Parathyroid adenoma (tissue), 2 donors: ENCODE data around the gene GRB7.

Experiments
- H2AFZ ChIP-seq: fragments of 300-600 bp; sonication (generic); one replicate; pipeline ENCODE4 v1.7.0; 2017; ENCODE audit warnings: antibody characterized with exemption, mild to moderate bottlenecking
- H3K27ac ChIP-seq: fragments of 300-600 bp; sonication (generic); one replicate; pipeline ENCODE4 v1.7.0; 2017
- H3K27me3 ChIP-seq: fragments of 300-600 bp; sonication (generic); one replicate; pipeline ENCODE4 v1.7.0; 2017; ENCODE audit warnings: low read length; ENCODE audit not compliant: control insufficient read depth, insufficient read depth
- H3K36me3 ChIP-seq: fragments of 300-600 bp; sonication (generic); one replicate; pipeline ENCODE4 v1.7.0; 2017; ENCODE audit warnings: low read length; ENCODE audit not compliant: control insufficient read depth, insufficient read depth
- H3K4me1 ChIP-seq: fragments of 300-600 bp; sonication (generic); one replicate; pipeline ENCODE4 v1.7.0; 2017; ENCODE audit warnings: control low read depth
- H3K4me2 ChIP-seq: fragments of 300-600 bp; sonication (generic); one replicate; pipeline ENCODE4 v1.7.0; 2017; ENCODE audit warnings: low read length
- H3K4me3 ChIP-seq: fragments of 300-600 bp; sonication (generic); one replicate; pipeline ENCODE4 v1.7.0; 2017; ENCODE audit warnings: low read depth, low read length
- H3K79me2 ChIP-seq: fragments of 300-600 bp; sonication (generic); one replicate; pipeline ENCODE4 v1.7.0; 2017; ENCODE audit warnings: control low read depth
- H3K9ac ChIP-seq: fragments of 300-600 bp; sonication (generic); one replicate; pipeline ENCODE4 v1.7.0; 2017; ENCODE audit warnings: mild to moderate bottlenecking
- H3K9me3 ChIP-seq: fragments of 300-600 bp; sonication (generic); one replicate; pipeline ENCODE4 v1.7.0; 2017; ENCODE audit warnings: low read length; ENCODE audit not compliant: control insufficient read depth
- CTCF ChIP-seq: fragments of 300-600 bp; sonication (generic); IDR thresholded peaks from one replicate; pipeline ENCODE4 v1.7.0; 2017; ENCODE audit warnings: antibody characterized with exemption, mild to moderate bottlenecking
- donor health status: primary hyperparathyroidism.

The GRB7 gene

DNA sequence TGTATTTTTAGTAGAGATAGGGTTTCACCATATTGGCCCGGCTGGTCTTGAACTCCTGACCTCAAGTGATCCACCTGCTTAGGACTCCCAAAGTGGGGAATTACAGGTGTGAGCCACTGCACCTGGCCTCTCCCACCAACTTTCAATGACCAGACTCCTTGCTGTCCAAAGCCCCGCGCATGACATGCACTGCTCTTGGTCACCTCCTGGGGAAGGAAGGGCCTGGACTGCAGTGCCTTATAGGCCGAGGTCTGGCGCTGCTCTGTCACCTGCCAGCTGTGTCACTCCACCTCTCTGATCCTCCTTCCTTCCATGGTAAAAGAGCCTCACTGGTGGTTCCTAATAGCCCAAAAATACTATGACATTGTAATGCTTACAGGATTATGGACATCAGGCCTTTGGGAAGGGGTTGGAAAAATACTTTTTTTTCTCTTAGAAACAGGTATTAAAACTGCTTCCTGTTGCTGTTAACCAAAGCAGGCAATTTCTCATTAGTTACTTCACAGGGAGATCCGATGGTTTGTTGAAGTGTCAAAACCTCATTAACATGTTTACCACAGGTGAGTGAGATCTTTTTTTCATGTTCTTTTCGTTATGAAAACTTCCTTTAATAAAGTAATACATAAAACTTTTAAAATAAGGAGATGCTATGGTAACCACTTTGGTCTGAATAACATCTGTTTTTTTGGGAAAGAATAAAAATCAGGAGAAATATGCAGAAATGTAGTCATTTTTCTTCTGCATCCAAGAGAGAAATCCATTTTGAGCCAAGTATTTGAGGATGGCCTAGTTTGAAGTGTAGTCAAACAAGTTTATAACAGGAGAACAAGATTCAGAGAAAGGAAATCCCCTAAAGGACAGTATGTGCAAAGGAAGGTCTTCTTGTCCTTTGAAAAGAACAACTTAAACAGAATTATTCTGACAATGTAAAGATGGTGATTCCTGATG, 35.5 kb downstream of the GRB7 start:
- Histone ChIP-seq H3K36me3 (no peaks in the 10 kb centered on the region), H3K4me2 (no peak overlapping the region), H3K9ac (no peak overlapping the region), H3K4me3 (no peak overlapping the region), H3K4me1 (peaks cover 8% of the 10 kb centered on the region), H3K9me3 (no peaks in the 10 kb centered on the region), H3K27ac (no peak overlapping the region), H3K79me2 (no peaks in the 10 kb centered on the region), H2AFZ (no peak overlapping the region), H3K27me3 (no peaks in the 10 kb centered on the region)
- no peak for TF ChIP-seq CTCF

DNA sequence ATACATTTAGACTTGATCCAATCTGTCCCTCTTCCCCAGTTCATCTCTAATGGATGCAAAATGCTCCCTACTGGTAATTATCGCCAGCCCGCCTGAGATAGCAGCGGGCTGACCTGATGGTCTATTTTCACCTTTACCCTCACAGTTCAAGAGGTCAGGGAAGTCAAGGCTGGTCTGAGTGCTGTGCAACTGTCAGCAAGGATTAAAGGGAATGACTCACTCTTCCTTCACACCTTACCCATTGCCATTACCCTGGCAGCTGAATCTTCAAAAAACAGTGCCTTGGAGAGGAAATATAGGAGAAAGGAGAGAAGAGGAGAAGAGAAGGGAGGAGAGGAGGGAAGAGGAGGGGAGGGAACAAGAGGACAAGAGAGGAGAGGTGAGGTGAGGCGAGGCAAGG, 36.3 kb downstream of the GRB7 start:
- no peaks in the 10 kb centered on the region for H3K27me3 ChIP-seq
- no peak overlapping the region for H3K4me3 ChIP-seq
- no peaks in the 10 kb centered on the region for H3K36me3 ChIP-seq
- no peaks in the 10 kb centered on the region for H3K9me3 ChIP-seq
- no peak overlapping the region for H3K9ac ChIP-seq
- H3K4me1 ChIP-seq, result peaks cover 8% of the 10 kb centered on the region
- no peak overlapping the region for H3K27ac ChIP-seq
- no peak for TF ChIP-seq CTCF
- no peak overlapping the region for H3K4me2 ChIP-seq
- no peak overlapping the region for H2AFZ ChIP-seq
- H3K79me2 ChIP-seq, result no peaks in the 10 kb centered on the region

DNA sequence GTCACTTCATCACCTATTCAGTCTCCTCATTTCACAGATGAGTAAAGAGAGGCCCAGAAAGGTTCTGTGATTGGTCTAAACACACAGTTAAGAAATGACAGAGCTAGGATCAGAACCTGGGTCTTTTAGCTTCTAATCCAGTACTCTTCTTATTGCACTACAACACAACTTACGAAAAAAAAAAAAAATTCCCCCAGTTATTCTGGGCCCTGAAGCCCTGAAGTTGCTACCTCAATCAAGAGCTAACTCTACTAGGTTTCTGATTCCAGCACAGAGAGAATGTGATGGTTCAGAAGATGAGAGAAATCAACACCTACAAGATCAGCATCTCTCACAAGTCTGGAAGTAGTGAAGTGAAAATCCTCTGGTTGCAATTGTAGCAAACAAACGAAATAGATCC, 37.3 kb downstream of the GRB7 start:
- Histone ChIP-seq H3K27ac (no peak overlapping the region), H3K4me2 (no peak overlapping the region), H3K79me2 (no peaks in the 10 kb centered on the region), H3K4me1 (peaks cover 3% of the 10 kb centered on the region), H3K9ac (no peak overlapping the region), H3K27me3 (no peaks in the 10 kb centered on the region), H3K9me3 (no peaks in the 10 kb centered on the region), H2AFZ (no peak overlapping the region), H3K36me3 (no peaks in the 10 kb centered on the region), H3K4me3 (no peak overlapping the region)
- TF ChIP-seq CTCF, result no peak

GRCh38 chr17:39776252-39776651, 38.5 kb downstream of the GRB7 start:
- H3K4me1 ChIP-seq, result no peaks in the 10 kb centered on the region
- no peak overlapping the region for H3K4me3 ChIP-seq
- no peak for TF ChIP-seq CTCF
- H3K79me2 ChIP-seq, result no peaks in the 10 kb centered on the region
- H3K4me2 ChIP-seq, result no peak overlapping the region
- no peak overlapping the region for H3K27ac ChIP-seq
- H3K36me3 ChIP-seq, result no peaks in the 10 kb centered on the region
- no peak overlapping the region for H3K9ac ChIP-seq
- no peak overlapping the region for H2AFZ ChIP-seq
- no peaks in the 10 kb centered on the region for H3K9me3 ChIP-seq
- no peaks in the 10 kb centered on the region for H3K27me3 ChIP-seq
